SK-N-SH (cell line): ENCODE results near the gene CNFN. TPM values are rescaled to one million over a fixed set of nuclear protein-coding genes. Genes with fewer than 3 reads are reported as not detected.

Experiments used
- CTCF ChIA-PET: fragments of 300-600, 350-600 bp; formaldehyde crosslinking; extraction: SDS; loops from one replicate; lab custom pipeline; 2021; lab: Yijun Ruan, JAX
- POLR2A ChIA-PET: fragments of 350-600 bp; sonication (Branson Sonifier 250); formaldehyde crosslinking; extraction: SDS; loops from one replicate; lab custom pipeline; 2020; ENCODE audit warnings: antibody characterized with exemption, inconsistent platforms; lab: Yijun Ruan, JAX
- DNase-seq: peaks from one replicate; pipeline ENCODE4 v3.0.0; 2012
- H2AFZ ChIP-seq: fragments of 200-600 bp; sonication (generic); 2 replicates; pipeline ENCODE4 v1.8.1; 2016; ENCODE audit warnings: antibody characterized with exemption, mild to moderate bottlenecking, low read depth
- H3F3A ChIP-seq: fragments of 200-600 bp; sonication (generic); replicated peaks from 2 replicates; pipeline ENCODE3; 2016; ENCODE audit warnings: antibody characterized with exemption, mild to moderate bottlenecking; ENCODE audit not compliant: insufficient read depth
- H3K27ac ChIP-seq, 2 experiments: fragments of 200-500 bp in 1 of 2; fragments of 200-600 bp in 1 of 2; sonication (Bioruptor generic) in 1 of 2; sonication (generic), shearing (Covaris generic) in 1 of 2; 2 replicates each; pipeline versions ENCODE4 v1.5.1 to v1.6.1; 2014 to 2016; ENCODE audit warnings: low read depth in 2 of 2, inconsistent platforms in 1 of 2, low read length in 1 of 2, mild to moderate bottlenecking in 1 of 2, mixed read lengths in 1 of 2
- H3K27me3 ChIP-seq: fragments of 200-600 bp; sonication (generic), shearing (Covaris generic); 2 replicates; pipeline ENCODE4 v1.6.1; 2016; ENCODE audit warnings: mixed run types; ENCODE audit not compliant: insufficient read depth
- H3K36me3 ChIP-seq, 2 experiments: fragments of 200-500 bp in 1 of 2; fragments of 200-600 bp in 1 of 2; sonication (Bioruptor generic) in 1 of 2; sonication (generic) in 1 of 2; replicated peaks in 1 of 2; 2 replicates each; pipeline versions ENCODE3 to v1.5.1; 2014 to 2016; ENCODE audit warnings: low read length in 1 of 2, mild to moderate bottlenecking in 1 of 2; ENCODE audit not compliant: insufficient read depth in 2 of 2, control insufficient read depth in 1 of 2
- H3K4me1 ChIP-seq, 2 experiments: fragments of 200-500 bp in 1 of 2; fragments of 200-600 bp in 1 of 2; sonication (Bioruptor generic) in 1 of 2; sonication (generic), shearing (Covaris generic) in 1 of 2; 2 replicates each; pipeline versions ENCODE4 v1.5.1 to v1.6.1; 2014 to 2016; ENCODE audit warnings: low read depth in 1 of 2, low read length in 1 of 2, mixed run types in 1 of 2; ENCODE audit not compliant: insufficient read depth in 2 of 2, control insufficient read depth in 1 of 2
- H3K4me2 ChIP-seq: fragments of 200-600 bp; sonication (generic), shearing (Covaris generic); 2 replicates; pipeline ENCODE4 v1.6.1; 2017; ENCODE audit warnings: mixed run types
- H3K4me3 ChIP-seq, 2 experiments: fragments of 200-500 bp in 1 of 2; fragments of 200-600 bp in 1 of 2; sonication (Bioruptor generic) in 1 of 2; sonication (generic), shearing (Covaris generic) in 1 of 2; 2 replicates each; pipeline versions ENCODE4 v1.5.1 to v1.8.1; 2014 to 2016; ENCODE audit warnings: low read depth in 2 of 2, inconsistent platforms in 1 of 2, low read length in 1 of 2, mild to moderate bottlenecking in 1 of 2, mixed read lengths in 1 of 2, moderate library complexity in 1 of 2
- H3K79me2 ChIP-seq: fragments of 200-600 bp; sonication (generic); 2 replicates; pipeline ENCODE4 v1.8.1; 2017; ENCODE audit warnings: mild to moderate bottlenecking; ENCODE audit not compliant: insufficient read depth
- H3K9ac ChIP-seq: fragments of 200-600 bp; sonication (generic); 2 replicates; pipeline ENCODE4 v1.6.1; 2017; ENCODE audit warnings: mixed run types
- H3K9me2 ChIP-seq: fragments of 200-600 bp; sonication (generic); 2 replicates; pipeline ENCODE4 v1.6.1; 2017; ENCODE audit warnings: mixed run types
- H3K9me3 ChIP-seq: fragments of 200-600 bp; sonication (generic); 2 replicates; pipeline ENCODE4 v1.6.1; 2017; ENCODE audit warnings: mixed run types, mild to moderate bottlenecking, moderate library complexity
- H4K20me1 ChIP-seq: fragments of 200-600 bp; sonication (generic); 2 replicates; pipeline ENCODE4 v1.6.1; 2017; ENCODE audit warnings: mild to moderate bottlenecking, mixed run types; ENCODE audit not compliant: insufficient read depth
- CHD2 ChIP-seq: fragments of 150-350 bp; IDR thresholded peaks from 2 replicates; pipeline ENCODE4 v1.6.1; 2018; ENCODE audit warnings: low read length; ENCODE audit not compliant: partially characterized antibody
- CTCF ChIP-seq: fragments of 200-600 bp; sonication (generic); IDR thresholded peaks from 2 replicates; pipeline ENCODE4 v1.6.1; 2017; ENCODE audit warnings: antibody characterized with exemption, mild to moderate bottlenecking, moderate library complexity
- EZH2phosphoT487 ChIP-seq: fragments of 200-600 bp; sonication (generic); IDR thresholded peaks from 2 replicates; pipeline ENCODE4 v1.6.1; 2017; ENCODE audit warnings: low read depth, mixed run types, mild to moderate bottlenecking, antibody characterized with exemption, moderate library complexity, borderline replicate concordance
- FOSL2 ChIP-seq: IDR thresholded peaks from 2 replicates; pipeline ENCODE4 v1.4.0; 2012; ENCODE audit warnings: low read depth, mild to moderate bottlenecking, moderate library complexity, borderline replicate concordance
- GABPA ChIP-seq: IDR thresholded peaks from 2 replicates; pipeline ENCODE4 v1.4.0; 2012; ENCODE audit warnings: low read depth, mild to moderate bottlenecking
- GATA2 ChIP-seq: sonication (generic); formaldehyde crosslinking; IDR thresholded peaks from 2 replicates; pipeline ENCODE4 v1.5.0; 2020; ENCODE audit warnings: mild to moderate bottlenecking, missing genetic modification reagents
- IRF3 ChIP-seq: fragments of 150-350 bp; IDR thresholded peaks from 2 replicates; pipeline ENCODE4 v1.6.1; 2016; ENCODE audit warnings: mild to moderate bottlenecking, low read depth, low read length
- RAD21 ChIP-seq: IDR thresholded peaks from 2 replicates; pipeline ENCODE4 v1.6.1; 2012; ENCODE audit warnings: mild to moderate bottlenecking, low read length
- RXRA ChIP-seq: IDR thresholded peaks from 2 replicates; pipeline ENCODE4 v1.4.0; 2012; ENCODE audit warnings: low read depth, mild to moderate bottlenecking, borderline replicate concordance
- TCF12 ChIP-seq: IDR thresholded peaks from 2 replicates; pipeline ENCODE4 v1.4.0; 2012
- USF1 ChIP-seq: IDR thresholded peaks from 2 replicates; pipeline ENCODE4 v1.4.0; 2012; ENCODE audit warnings: low read depth, borderline replicate concordance
- USF2 ChIP-seq: fragments of 150-350 bp; IDR thresholded peaks from 2 replicates; pipeline ENCODE4 v1.6.1; 2017; ENCODE audit warnings: antibody characterized with exemption, low read length, low read depth, borderline replicate concordance
- YY1 ChIP-seq: IDR thresholded peaks from 2 replicates; pipeline ENCODE4 v1.4.0; 2012; ENCODE audit warnings: low read depth, mild to moderate bottlenecking
- ZBTB33 ChIP-seq: IDR thresholded peaks from 2 replicates; pipeline ENCODE4 v1.4.0; 2012; ENCODE audit warnings: low read depth, borderline replicate concordance
- WGBS: methylation state at CpG from one replicate; pipeline ENCODE4 v1.1.6; 2017; ENCODE audit warnings: low lambda C conversion rate; 5-methylcytosine and 5-hydroxymethylcytosine counted together
- polyA plus RNA-seq, 3 experiments: library from polyadenylated mRNA; depleted of rRNA; stranded (reverse); fragments of >200 nt; gene quantifications; 2 replicates each; pipeline ENCODE4 v1.2.3, GENCODE V29; 2012

Gene CNFN
- polyA plus RNA-seq, 1 of the 3 experiments (the other 2 are of a cell fraction) = 4.5 TPM

- no peak overlapping the region for H2AFZ ChIP-seq
- H3K9ac ChIP-seq = no peak overlapping the region
- ChIA-PET CTCF (interaction anchor here (1.1 to 1.8 kb wide), 2 partner anchors 10 to 23 kb away, joined by 3 to 11 read pairs; no protein-coding TSS in a partner anchor), POLR2A (no interaction called here)
- 95% methylated on average over 3 of the region's 3 CpGs for WGBS
- no peak overlapping the region for H3K27ac ChIP-seq
- no peak overlapping the region for H3K4me3 ChIP-seq
- no peak for DNase-seq
- H3K27me3 ChIP-seq = no peaks in the 10 kb centered on the region
- H3F3A ChIP-seq = no peaks in the 10 kb centered on the region
- no peaks in the 10 kb centered on the region for H3K36me3 ChIP-seq
- no peaks in the 10 kb centered on the region for H3K9me2 ChIP-seq
- no peaks in the 10 kb centered on the region for H3K9me3 ChIP-seq
- no peak overlapping the region for H3K4me2 ChIP-seq
- no peaks in the 10 kb centered on the region for H3K79me2 ChIP-seq
- peaks cover 0 to 5% of the 10 kb centered on the region in 2 experiments; a peak in 1 of 4 replicates for H3K4me1 ChIP-seq
- H4K20me1 ChIP-seq = no peaks in the 10 kb centered on the region
- TF ChIP-seq YY1 = no peak
- TF ChIP-seq EZH2phosphoT487 = no peak
- TF ChIP-seq GATA2 (CRISPR knock-in tag) = no peak
- no peak for TF ChIP-seq FOSL2
These were observed 38.6 kb upstream of the CNFN start for GRCh38 chr19:42428676-42429075.

GRCh38 chr19:42427313-42427712 lies 37.2 kb upstream of the CNFN start, which contains the start of gene LIPE:
Gene LIPE (minus strand): TSS chr19:42427388. CDS start chr19:42427149, 239 bp downstream.
- H4K20me1 ChIP-seq = no peaks in the 10 kb centered on the region
- TF ChIP-seq RXRA = no peak
- 82% methylated on average over 4 of the region's 4 CpGs for WGBS
- CTCF ChIA-PET = interaction anchor here (0.9 to 2.3 kb wide), 4 partner anchors 11 to 26 kb away, joined by 3 to 11 read pairs (median 4); no protein-coding TSS in a partner anchor
- no peaks in the 10 kb centered on the region for H3F3A ChIP-seq
- H3K27me3 ChIP-seq = no peaks in the 10 kb centered on the region
- no peaks in the 10 kb centered on the region for H3K9me2 ChIP-seq
- no peaks in the 10 kb centered on the region for H3K79me2 ChIP-seq
- peaks cover 0 to 14% of the 10 kb centered on the region in 2 experiments; a peak in 1 of 4 replicates for H3K4me1 ChIP-seq
- H3K4me3 ChIP-seq = no peak within 1 kb of the TSS
- no peak within 1 kb of the TSS for H3K9ac ChIP-seq
- no peak within 1 kb of the TSS for H3K4me2 ChIP-seq
- no peak within 1 kb of the TSS for H2AFZ ChIP-seq
- no peak for DNase-seq
- POLR2A ChIA-PET = no interaction called here
- H3K36me3 ChIP-seq = no peaks in the 10 kb centered on the region
- H3K9me3 ChIP-seq = no peaks in the 10 kb centered on the region
- H3K27ac ChIP-seq = no peak within 1 kb of the TSS

GRCh38 chr19:42426643-42427042 lies 36.5 kb upstream of the CNFN start:
- no peak overlapping the region for H3K9ac ChIP-seq
- 81% methylated on average over 3 of the region's 3 CpGs for WGBS
- no peak overlapping the region for H3K4me2 ChIP-seq
- H3F3A ChIP-seq = no peaks in the 10 kb centered on the region
- ChIA-PET POLR2A (no interaction called here), CTCF (interaction anchor here (1.4 to 2.8 kb wide), 4 partner anchors 12 to 25 kb away, joined by 4 to 23 read pairs (median 4); no protein-coding TSS in a partner anchor)
- no peak overlapping the region for H2AFZ ChIP-seq
- H3K4me1 ChIP-seq = peaks cover 0 to 18% of the 10 kb centered on the region in 2 experiments; a peak in 1 of 4 replicates
- no peak overlapping the region for H3K27ac ChIP-seq
- no peaks in the 10 kb centered on the region for H4K20me1 ChIP-seq
- H3K9me3 ChIP-seq = no peaks in the 10 kb centered on the region
- H3K27me3 ChIP-seq = no peaks in the 10 kb centered on the region
- no peaks in the 10 kb centered on the region for H3K36me3 ChIP-seq
- no peaks in the 10 kb centered on the region for H3K9me2 ChIP-seq
- no peaks in the 10 kb centered on the region for H3K79me2 ChIP-seq
- no peak for DNase-seq
- no peak overlapping the region for H3K4me3 ChIP-seq
- TF ChIP-seq TCF12 = no peak
- no peak for TF ChIP-seq CTCF
- no peak for TF ChIP-seq ZBTB33
- no peak for TF ChIP-seq GABPA
- TF ChIP-seq CHD2 = no peak
- no peak for TF ChIP-seq RXRA
- no peak for TF ChIP-seq IRF3
- TF ChIP-seq USF1 = no peak
- TF ChIP-seq RAD21 = no peak
- TF ChIP-seq YY1 = no peak
- TF ChIP-seq USF2 = no peak
